HG03025 (cell line): ENCODE results near the gene ABHD11.
"Not testable (repeated sequence)": the region's sequence is repeated elsewhere in the genome, so short reads cannot be mapped to it uniquely, and the experiment has no call there.

ENCODE experiments used
- ATAC-seq: cut with Tn5 transposase; IDR thresholded peaks from one replicate; pipeline ENCODE4 v1.9.1; 2021; ENCODE audit warnings: mild to moderate bottlenecking, moderate library complexity; ENCODE audit not compliant: unreplicated experiment, low FRiP score

The ABHD11 gene, protein sequence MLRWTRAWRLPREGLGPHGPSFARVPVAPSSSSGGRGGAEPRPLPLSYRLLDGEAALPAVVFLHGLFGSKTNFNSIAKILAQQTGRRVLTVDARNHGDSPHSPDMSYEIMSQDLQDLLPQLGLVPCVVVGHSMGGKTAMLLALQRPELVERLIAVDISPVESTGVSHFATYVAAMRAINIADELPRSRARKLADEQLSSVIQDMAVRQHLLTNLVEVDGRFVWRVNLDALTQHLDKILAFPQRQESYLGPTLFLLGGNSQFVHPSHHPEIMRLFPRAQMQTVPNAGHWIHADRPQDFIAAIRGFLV

DNA sequence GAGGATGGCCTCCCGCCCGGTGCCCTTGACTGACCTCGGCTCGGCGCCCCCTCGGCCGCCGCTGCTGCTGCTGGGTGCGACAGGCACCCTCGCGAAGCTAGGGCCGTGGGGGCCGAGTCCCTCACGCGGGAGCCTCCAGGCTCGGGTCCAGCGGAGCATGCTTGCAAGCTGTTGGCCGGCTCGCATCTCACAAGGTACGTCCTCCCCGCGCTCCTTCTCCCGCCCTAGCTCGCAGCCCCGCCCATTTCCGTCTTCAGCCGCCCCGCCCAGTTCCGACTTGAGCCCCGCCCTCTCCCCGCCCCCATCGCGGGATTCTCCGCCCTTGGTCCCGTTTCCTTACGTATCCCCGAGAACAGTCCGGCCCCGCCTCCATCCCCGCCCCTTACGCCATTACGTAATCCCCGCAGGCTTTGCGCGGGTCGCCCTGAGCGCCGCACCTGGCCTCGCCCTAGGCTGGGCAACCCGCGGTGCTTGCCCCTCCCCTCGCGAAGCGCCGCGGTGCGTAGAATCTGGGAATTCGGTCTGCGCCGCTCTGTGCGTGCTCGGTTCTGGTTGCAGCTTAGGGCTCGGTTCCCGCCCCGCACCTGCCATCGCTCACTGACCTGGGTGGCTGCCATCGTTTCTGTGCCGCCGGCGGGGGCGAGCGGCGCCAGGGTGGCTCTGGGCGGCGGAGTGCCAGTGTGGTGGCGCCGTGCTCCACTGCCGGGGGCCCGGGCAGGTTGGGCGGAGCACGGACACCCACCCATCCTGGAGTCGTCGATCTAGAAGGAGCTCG lies at the start of gene ABHD11:
Gene ABHD11, minus strand, starts transcription at position 191 of the 775 bp plus-strand sequence. Its CDS starts 32 bp downstream, at position 159.
- ATAC-seq: peak; percentile 81

DNA sequence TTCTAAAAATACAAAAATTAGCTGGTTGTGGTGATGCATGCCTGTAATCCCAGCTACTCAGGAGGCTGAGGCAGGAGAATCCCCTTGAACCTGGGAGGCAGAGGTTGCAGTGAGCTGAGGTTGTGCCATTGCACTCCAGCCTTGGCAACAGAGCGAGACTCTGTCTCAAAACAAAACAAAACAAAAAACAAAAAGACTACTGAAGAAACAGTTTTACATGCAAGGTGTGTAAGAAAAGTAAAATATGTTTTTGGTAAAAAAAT lies 49.1 kb upstream of the ABHD11 start:
- ATAC-seq: not testable (repeated sequence)

DNA sequence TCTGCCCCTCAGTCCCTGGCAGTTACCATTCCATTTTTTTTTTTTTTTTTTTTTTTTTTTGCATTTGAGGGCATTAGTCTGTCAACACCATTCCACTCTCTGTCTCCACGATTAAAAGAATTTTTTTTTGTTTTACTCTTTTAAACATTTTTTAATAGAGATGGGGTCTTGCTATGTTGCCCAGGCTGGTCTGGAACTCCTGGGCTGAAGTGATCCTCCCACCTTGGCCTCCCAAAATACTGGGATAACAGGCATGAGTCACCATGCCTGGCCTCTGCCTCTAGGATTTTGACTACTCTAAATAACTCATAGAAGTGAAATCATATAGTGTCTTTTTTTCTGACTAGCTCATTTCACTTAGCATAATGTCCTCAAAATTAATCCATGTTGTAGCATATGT lies 48.0 kb upstream of the ABHD11 start:
- no peak for ATAC-seq

DNA sequence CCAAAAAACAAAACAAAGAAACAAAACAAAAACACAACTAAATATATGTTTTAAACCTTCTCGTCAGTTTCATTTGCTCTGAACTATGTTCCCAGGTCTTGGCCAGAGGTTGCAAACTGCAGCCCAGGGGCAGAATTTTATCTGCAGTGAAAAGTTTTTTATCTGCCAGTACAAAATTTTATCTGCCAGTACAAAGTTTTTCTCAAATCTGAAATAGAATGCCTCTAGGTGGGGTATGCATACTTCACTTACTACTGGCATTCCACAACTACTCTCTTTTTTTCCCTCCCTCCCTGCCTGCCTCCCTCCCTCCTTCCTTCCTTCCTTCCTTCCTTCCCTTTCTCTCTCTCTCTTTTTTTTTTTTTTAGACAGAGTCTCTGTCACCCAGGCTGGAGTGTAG lies 40.9 kb upstream of the ABHD11 start:
- no peak for ATAC-seq

DNA sequence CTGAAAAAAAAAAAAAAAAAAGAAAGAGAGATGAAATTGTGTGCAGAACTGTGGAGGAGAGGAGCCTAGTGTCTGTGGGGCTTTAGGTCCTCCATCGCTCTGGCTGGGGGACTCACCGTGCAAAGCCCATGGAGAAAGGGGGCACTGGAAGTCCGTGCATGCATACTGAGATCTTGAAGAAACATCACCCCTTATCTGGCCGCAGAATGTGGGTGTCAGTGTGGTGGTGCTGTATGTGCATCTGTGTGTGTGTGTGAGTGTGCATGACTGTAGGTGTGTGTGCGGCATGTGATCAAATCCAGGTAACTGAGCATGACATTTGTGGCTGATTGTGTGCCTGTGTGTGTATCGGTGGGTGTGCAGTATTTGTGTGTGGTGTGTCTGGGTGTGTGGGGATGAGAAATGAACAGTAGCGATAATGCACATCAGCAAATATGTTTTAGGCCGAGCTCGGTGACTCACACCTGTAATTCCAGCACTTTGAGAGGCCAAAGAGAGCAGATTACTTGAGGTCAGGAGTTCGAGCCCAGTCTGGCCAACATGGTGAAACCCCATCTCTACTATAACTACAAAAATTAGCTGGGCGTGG lies 40.3 kb upstream of the ABHD11 start:
- no peak for ATAC-seq

DNA sequence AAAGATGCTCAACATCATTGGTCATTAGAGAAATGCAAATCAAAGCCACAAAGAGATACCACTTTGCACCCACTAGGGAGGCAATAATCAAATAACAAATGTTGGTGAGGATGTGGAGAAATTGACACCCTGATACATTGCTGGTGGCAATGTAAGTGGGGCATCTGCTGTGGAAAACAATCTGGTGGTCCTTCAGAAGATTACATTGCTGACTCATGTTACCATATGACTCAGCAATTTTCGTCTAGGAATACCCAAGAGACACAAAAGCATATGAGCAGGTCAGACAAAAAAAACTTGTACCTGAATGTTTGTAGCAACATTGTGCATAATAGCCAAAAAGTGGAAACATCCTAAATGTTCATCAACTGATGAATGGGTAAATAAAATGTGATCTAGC lies 36.3 kb upstream of the ABHD11 start:
- no peak for ATAC-seq

DNA sequence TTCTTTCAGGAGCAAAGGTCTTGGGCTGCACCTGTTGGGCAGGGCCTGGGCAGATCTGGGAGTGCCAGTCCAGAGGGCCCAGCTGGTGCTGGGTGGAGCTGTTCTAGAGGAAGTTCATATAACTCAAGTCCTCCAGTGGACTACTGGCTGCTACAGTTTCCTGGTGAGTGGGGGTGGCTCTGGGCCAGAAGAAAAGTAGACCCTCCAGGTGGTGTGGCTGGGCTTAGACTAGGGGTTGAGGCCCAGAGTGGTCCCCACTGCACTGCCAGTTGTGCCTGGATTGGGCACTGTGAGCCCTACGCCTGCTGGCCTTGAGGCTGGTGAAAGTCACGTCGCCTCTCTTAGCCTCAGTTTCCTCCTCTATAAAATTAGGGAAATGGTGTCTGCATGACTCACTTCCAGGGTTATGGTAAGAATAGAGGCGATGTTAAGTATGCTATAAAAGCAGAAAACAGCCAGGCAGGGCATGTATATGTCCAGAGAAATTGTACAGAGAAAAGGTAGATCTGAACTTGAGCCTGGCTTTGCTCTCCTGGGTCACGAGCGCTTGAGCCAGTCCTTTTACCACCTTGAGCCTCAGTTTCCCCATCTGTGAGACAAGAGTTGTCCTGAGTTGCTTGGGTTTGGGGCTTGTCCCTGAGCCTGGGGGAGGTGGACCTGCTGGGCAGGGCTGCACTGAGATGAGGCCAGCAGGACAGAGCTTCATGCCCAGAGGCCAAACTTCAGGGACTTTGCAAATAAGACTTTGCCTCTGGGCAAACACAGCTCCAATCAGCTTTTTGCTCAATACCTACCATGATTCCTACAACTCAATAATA lies 35.3 kb upstream of the ABHD11 start:
- ATAC-seq: no peak

DNA sequence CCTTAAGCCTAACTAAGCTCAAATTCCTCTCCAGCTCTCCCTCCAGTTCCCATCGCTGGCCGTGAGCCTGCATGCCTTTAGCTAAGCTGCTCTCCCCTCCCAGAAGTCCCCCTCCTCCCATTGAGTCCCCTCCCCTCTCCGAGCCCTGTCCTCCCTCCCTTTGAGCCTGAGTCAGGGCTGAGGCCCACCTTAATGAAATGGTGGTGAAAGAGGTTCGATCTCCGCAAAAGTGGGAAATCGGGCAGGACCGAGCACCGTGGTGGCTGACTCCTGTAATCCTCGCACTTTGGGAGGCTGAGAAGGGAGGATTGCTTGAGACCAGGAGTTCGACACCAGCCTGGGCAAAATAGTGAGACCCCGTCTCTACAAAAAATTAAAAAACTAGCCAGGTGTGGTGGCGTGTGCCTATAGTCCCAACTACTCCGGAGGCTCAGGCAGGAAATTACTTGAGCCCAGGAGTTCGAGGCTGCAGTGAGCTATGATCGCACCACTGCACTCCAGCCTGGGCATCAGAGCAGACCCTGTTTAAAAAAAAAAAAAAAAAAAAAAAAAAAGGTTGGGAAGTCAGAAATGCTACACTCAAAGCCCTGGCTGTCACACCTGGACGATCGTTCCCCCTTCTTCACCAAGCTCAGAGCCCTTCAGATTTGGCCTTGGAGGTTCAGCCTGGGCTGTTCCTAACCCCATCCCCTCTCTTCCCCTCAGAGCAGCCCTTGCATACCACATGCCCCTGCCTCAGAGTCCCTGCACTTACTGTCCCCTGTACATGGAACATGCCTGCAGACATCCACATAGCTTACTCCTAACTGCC lies 32.5 kb upstream of the ABHD11 start:
- ATAC-seq: no peak

DNA sequence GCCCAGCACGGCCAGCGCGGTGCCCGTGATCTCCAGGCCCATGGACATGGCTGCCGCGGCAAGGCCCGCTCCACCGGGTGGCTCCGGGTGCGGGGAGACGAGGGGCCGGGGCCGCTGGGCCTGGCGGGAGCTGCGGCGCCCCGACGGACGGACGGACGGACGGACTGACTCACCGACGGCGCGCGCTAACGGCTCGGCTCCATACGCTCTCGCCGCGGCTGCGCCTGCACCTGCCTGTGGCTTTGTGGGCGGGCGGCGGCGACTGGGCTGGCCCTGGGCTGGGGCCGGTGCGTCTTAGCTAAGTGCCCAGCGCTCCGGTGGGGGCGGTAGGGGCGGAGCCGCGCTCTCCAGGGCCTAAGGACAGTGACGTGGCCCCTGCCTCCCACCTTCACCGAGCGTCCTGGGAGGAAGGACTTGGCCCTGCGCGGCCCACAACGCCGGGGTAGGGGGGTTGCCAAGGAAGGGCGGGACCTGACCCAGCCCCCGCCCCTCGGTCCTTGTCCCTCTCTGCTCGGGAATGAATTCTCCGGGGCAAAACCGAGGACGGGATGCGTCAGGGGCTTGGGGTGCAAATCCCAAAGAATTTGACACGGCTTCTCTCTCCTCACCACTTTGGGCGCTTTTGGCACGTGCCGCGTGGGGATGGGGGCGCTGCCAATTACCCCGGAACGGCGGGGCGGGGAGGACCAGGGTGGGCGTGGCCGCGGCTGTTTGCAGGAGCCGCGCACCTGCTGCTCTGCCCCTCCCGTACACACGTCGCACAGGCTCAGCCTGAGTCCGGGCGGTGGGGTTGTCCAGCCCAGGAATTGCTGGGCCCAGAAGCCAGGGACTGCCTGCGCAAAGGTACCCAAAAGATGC lies 31.6 kb upstream of the ABHD11 start, which contains the start of gene CLDN3:
Gene CLDN3, minus strand, starts transcription at position 269 of the 858 bp plus-strand sequence. Its CDS starts 221 bp downstream, at position 48.
- ATAC-seq: no peak

DNA sequence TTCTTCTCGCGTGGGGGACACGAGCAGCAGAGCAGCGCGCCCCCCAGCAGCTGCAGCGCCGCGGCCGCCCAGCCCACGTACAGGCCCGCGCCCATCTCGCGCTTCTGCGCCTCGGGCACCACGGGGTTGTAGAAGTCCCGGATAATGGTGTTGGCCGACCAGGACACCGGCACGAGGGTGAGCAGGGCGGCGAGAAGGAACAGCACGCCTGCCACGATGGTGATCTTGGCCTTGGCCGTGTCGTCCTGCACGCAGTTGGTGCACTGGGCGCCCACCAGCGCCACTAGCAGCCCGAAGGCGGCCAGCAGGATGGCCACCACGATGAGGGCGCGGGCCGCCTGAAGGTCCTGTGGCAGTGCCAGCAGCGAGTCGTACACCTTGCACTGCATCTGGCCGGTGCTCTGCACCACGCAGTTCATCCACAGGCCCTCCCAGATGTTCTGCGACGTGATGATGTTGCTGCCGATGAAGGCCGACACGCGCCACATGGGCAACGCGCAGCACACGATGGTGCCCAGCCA lies 30.9 kb upstream of the ABHD11 start:
- ATAC-seq: no peak

DNA sequence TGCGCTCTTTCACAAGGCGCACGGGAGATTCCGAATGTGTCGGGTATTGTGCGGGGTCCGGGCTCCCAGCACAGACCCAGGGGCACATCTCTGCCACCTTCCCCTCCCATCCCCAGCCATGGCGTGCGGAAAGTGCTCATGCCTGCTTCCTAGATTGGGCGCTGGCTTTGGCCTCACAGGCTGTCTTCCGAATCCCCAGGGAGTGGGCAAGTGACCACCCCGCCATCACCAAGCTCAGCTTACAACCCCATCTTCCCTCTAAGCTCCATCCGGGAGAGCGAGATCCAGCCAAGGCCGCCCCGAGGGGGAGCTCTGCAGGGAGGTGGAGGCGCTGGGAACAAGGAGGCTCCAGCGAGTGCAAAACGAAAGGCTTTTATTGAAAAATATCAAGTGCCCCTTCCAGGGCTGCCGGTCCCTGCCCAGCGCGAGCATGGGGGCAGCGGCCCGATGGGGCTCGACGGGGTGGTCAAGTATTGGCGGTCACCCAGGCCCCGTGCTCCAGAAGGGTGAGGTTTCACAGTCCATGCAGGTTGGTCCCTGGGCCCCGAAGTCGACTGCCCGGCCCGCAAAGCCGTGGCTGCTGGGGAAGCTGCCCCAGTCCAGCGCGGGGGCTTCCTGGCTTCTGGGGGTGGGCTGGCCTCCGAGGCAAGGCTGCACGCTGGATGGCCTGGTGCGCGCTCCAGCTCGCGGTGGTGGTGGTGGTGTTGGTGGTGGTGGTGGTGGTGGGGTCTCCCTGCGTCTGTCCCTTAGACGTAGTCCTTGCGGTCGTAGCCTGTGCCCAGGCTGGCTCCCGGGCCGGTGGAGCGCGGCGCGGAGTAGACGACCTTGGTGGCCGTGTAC lies 30.3 kb upstream of the ABHD11 start:
- no peak for ATAC-seq

DNA sequence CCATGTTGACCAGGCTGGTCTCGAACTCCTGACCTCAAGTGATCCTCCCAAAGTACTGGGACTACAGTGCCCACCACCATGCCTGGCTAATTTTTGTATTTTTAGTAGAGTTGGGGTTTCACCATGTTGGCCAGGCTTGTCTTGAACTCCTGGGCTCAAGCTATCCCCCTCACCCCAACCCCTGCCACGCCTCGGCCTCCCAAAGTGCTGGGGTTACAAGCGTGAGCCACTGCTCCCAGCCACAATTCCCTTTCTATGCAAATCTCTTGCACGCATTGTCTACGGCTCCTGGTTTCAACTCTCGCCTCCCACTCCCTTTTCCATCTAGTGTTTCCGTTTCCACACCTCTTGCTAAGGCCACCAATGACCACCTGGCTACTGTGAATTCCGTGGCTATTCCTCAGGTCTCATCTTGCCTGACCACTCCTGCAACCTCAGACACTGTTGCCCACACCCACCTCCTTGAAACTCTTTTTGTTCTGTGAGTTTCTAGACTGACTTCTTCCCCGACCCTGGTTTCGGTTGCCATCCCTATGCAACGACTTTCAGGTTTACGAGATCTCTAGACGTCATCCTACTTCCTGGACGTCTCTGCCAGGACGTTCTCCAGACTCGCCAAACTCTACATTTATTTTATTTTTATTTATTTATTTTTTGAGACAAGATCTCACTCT lies 28.1 kb upstream of the ABHD11 start:
- ATAC-seq: no peak

DNA sequence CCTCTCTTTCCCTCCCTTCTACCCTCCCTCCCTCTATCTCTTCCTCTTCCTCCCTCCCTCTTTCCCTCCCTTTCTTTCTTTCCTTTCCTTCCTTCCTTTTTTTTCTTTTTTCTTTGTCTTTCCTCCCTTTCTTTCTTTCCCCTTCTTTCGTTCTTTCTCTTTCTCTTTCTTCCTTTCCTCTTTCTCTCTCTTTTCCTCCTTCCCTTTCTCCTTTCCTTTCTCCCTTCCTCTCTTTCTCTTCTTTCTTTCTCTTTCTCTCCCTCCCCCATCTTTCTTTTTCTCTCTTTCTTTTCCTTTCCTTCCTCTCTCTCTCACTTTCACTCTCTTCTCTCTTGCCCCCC lies 24.0 kb upstream of the ABHD11 start:
- ATAC-seq: no peak

DNA sequence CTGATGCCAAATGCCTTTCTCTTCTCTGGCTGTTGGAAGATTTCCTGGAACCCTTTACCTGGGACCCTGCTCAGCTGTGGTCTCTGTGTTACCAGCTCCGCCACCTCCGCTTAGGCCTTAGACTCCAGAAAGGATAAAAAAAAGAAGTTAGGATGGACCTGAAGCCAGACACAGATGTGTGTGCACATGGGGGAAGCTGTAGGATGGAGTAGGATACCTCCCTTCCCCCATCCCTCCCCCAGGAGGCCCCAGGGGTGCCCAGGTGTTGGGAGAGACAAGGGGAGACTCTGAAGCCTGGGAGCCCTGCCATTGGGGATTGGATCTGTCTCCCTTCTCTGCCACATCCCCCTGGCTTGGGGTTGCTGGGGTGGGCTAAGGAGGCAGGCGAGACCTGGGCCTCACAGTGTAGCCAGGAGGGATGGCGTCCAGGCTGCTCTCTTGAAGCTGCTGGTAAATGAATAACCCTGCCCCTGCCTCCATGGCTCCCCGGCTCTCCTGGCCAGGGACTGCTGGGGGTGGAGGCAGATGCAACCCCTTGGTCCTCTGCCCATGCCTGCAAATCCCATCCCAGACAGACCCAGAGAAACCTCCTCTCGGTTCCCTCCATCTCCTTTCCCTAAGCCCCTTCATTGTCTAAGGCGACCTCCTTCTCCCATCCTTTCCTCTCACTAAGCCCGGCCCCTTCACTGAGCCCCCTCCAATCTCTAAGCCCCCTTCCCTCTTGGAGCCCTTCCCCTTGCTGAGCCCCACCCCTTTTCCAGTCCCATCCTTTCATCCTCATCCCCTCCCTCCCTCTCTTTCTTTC lies 23.5 kb upstream of the ABHD11 start:
- no peak for ATAC-seq

DNA sequence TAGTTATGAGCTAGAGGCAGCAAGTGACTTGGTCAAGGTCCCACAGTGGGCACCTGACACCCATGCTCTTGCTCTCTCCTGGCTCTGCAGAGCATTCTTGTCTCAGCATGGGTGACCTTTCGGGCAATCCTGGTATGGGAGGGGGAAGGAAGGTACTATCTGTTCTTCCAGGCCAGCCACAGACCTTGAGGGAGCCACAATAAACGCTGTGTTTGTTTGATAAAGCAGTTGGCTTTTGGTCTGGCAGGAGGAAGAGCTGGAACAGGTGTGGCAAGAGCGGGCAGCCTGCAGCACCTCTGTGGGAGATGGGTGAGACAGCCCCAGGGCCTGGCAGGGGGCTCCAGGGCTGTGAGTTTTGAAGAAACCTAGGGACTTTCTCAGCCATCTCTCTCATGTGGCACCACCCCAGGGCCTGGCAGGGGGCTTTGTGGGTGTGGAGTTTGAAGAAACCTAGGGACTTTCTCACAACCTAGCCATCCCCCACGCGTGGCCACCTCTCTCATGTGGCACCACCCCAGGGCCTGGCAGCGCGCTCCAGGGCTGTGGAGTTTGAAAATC lies 20.1 kb upstream of the ABHD11 start:
- no peak for ATAC-seq

DNA sequence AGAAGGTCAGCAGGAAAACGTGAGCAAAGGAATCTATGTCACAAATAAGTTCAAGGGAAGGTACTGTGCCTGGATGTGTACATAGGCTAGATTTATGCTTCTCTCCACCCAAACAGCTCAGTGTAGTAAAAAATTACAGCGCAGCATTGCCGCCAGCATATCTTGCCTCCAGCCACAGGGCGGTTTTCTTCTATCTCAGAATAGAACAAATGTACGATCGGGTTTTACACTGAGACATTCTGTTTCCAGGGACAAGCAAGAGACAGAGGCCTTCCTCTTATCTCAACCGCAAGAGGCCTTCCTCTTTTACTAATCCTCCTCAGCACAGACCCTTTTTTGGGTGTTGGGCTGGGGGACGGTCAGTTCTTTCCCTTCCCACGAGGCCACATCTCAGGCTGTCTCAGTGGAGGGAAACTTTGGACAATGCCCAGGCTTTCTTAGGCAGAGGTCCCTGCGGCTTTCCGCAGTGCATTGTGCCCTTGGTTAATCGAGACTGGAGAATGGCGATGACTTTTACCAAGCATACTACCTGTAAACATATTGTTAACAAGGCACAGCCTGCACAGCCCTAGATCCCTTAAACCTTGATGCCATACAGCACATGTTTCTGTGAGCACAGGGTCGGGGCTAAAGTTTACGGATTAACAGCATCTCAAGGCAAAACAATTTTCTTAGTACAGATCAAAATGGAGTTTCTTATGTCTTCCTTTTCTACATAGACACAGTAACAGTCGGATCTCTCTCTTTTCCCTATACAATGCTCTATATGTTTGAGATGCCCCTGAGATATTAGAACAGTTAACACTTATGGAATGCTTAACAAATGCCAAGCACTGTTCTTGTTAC lies 11.6 kb upstream of the ABHD11 start:
- no peak for ATAC-seq
